ENCODE results near the gene PPP1R15B.
"Not testable (repeated sequence)": the region's sequence is repeated elsewhere in the genome, so short reads cannot be mapped to it uniquely, and the experiment has no call there.

The PPP1R15B gene

DNA sequence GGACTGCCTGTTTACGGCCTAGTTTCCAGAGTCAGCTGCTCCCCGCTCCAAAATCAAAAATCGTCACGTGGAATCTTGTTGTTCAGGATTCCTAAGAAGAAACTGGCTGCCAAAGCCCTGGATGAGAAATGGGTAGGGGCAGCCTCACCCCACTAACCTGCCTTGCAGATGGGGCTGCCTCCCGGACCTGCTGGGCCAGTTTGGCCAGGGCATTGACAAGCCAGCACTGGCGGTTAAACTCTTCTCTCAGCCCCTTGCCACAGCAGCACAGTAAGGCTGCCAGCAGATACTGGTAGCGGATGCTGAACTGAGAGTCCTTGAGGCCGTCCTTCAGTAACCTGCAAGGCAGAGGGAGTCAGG lies 31.6 kb upstream of the PPP1R15B start:
- no peak for DNase-seq

DNA sequence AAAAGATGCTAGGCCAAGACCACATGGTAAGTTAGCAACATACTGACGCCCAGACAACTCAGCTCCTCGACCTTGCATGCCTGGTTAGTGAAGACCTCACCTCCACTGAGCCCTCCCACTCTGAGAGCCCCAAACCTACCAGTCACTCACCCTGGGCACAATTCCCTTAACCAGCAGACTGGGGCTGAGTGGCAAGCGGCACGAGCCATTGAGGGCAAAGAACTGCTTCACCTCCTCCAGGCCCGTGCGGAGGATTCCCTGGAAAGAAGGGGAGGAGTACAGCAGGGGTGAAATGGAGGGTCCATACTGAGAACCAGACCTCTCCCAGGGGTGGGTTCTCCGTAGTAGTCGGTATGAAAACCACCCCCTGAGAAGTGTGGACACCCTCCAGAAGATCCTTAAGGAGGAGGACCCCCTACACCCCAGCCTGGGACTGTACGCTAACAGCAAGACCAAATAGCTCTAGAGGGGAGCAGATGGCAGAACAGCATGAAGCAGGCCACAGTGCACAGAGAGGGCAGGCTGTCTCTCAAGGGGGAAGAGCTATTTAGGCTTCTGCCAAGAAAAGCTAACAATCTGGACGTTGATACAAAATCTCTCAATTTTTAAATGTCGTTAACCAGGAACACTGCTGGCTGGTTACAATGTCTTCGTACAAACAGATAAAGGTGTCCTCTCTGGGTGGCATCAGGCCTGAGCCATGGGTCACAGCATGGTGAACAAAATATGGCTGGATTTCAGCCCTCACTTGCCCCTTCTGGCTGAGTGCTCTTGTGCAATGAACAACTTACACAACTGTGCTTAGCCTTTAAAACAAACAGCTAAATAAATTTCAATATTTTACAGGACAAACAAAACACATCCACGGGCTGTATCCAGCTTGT lies 31.0 kb upstream of the PPP1R15B start:
- no peak for DNase-seq

DNA sequence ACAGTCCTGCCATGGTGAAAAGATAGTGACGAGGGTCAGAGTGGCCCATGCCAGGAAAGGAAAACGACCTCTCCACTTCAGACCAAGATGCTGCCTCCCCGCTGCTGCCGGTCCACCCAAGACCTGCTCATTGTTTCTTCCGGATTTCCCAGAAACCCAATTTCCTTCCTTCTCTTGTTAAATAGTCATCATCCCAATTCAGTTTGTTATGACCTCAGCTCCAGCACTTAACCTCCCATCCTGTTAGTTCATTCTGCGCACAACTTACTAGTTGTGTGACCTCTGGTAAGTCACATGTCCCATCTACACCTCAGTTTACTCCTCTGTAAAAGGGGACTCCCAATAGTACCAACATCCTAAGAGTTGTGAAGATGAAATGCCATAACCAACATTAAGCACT lies 29.9 kb upstream of the PPP1R15B start:
- DNase-seq = no peak

GRCh38 chr1:204439621-204440375 lies 28.2 kb upstream of the PPP1R15B start:
- DNase-seq = no peak

- DNase-seq = peak; percentile 8
Observed at GRCh38 chr1:204438628-204439027, 27.0 kb upstream of the PPP1R15B start.

- DNase-seq = no peak
Observed at GRCh38 chr1:204437796-204438570, 26.4 kb upstream of the PPP1R15B start.

DNA sequence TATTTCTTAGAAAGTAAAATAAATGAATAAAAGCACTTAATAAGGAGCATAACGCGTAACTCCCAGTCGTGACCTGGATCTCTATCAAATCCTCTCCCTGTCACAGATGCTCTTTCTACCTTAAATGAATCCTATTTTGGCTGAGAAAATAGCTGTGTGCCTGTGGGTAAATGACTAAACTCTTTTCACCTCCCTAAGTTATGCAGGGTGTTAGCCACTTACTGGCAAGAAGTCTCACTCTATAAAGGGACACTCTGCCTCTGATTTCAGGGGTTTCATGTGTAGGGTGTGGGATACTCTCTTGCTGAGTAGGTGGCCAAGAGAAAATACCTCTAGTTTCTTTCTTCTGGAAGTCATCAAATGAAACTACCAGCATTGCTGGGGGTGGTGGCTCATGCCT lies 24.3 kb upstream of the PPP1R15B start:
- no peak for DNase-seq

- no peak for DNase-seq
Observed at GRCh38 chr1:204435381-204435831, 23.8 kb upstream of the PPP1R15B start.

DNA sequence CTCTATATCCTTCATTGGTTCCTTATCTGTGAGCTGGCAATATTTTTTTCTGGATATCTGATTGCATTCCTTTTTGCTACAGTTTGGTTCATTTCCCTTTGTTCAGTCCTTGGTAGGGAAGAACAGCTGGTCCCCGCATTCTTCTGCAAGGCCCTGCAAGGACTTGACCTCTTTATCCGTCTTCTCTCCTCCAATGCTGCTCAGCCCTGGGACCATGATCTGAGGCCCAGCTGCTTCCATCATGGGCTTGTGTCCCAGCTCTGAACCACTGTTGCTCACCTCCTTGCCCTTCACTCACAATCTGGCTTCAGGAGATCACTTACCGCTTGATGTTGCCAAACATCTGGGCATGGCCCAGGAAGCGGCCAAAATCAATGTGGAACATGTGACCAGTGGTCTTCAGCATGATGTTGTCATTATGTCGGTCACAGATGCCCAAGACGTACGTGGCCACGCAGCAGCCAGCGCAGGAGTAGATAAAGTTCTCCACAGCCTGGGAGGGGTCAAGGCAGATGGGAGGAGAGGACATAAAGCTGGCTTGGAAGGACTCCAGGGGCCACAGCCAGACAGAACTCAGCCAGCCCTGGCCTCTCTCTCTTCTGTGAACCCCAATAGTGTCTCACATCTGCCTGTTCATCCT lies 22.6 kb upstream of the PPP1R15B start:
- DNase-seq = no peak

DNA sequence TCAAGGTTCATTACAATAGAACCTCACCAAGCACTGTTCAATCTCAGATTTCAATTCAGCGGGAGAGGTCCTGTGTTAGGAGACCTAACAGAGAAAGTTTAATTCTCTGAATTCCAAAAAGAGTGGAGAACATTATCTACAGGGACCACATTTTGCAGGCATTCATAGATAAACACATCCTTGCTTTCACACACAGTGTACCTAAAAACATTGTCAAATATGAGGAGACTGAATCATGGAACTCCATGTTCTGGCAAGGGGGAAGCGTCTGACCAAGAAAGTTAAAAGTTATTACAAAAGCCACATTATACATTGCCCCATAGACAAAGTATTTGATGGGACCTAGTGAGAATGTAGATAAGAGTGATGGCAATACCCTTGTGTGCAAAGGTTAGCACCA lies 21.1 kb upstream of the PPP1R15B start:
- DNase-seq = no peak

DNA sequence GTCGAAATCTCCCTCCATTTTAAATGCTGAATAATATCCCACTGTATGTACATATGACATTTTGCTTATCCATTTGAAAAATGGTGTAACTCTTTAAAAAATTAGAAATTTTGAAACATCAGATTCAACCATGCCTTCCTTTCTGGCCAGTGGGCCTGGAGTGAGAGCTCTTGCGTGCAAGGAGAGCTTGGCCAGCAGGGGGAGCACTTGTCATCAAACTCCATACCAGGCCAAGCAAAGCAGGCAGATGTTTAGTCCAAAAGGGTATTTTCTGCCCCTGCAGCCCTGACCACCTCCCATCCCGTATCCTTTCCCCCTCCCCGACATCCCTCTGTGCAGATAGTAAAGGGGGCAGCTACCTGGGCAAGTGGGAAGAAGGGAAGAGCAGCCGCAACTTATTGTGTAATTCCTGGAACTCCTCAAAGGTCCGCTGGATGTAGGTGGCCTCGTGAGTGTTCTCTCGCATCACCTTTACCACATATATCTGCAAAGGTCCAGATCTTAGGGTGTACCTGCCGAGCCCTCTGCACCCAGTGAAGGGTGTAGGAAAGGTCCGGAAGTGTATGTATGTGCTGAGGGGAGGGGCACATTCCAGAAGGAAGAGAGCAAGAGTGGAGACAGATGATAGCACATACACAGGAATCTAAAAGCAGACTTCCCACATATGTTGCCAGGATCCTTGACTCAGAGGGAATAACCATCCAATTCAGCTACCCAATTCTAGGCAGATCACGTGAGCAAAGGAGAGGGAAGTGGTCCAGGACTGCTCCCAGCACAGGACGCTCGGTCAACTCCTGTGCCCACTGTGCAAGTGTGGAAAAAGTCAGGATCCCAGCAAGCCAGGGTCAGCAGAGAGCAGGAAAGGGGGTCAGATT lies 19.9 kb upstream of the PPP1R15B start:
- DNase-seq = peak; percentile 71

- DNase-seq = no peak
Observed at GRCh38 chr1:204429746-204430145, 18.1 kb upstream of the PPP1R15B start.

DNA sequence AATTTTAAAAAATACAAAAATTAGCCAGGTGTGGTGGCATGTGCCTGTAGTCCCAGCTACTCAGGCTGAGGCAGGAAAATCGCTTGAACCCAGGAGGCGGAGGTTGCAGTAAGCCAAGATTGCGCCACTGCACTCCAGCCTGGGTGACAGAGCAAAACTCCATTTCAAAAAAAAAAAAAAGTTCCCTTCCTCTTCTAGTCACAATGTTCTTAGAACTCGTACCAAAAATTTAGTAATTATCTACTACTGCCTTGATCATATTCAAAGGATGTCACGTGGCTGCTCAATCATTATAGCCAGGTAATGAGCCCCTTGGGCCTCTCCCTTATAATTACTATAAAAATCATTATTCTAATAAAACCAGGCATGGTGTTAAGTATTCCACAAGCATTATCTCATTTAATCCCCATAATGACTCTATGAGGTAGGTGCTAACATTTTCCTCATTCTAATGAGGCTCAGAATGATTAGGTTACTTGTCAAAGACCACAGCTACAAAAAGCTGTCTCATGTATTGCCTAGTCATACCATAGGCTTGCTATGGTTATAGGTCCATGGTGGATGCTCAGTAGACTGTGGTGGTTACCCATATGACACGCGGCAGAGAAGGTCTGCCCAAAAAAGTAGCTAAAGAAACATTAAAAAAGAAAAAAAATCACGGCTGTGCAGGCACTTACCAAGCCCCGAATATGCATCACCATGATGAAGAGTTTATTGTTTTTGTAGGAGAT lies 15.5 kb upstream of the PPP1R15B start:
- no peak for DNase-seq

- DNase-seq = no peak
Observed at GRCh38 chr1:204426474-204426873, 14.9 kb upstream of the PPP1R15B start.

DNA sequence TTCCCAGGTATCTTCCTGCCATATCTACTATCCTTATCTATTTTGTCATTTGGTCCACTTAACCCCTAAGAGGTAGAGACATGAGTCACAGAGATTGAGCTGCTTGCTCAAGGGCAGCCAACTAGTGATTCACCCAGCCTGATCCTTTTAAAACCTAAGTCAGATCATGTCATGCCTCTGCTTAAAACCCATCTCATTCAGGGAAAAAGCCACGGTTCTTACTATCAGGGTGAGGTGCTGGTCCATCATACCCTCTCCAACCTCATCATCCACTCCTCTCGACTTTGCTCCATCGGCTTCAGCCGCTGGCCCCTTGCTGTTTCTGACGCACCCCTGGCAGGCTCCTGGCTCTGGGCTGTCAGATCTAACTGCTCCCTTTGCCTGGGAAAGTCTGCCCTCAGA lies 14.4 kb upstream of the PPP1R15B start:
- no peak for DNase-seq

DNA sequence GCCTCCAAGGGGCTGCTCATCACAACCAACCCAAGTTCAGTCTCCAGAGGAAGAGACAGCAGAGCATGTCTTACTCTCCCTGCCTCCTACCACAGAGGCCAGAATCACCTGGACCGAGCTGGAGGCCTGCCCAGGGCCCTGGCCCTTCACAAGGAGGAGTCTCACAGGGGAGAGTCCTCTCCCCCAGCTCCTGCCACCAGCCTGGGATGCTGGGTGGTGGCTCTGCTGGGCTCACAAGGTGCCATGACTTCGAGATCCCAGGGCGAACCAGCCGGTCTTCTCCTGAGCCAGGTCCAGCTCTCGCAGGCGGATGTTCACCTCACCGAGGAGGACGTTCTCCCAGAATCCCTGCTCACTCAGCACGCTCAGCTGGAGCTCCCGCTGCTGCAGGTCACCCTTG lies 13.0 kb upstream of the PPP1R15B start:
- no peak for DNase-seq

- DNase-seq = not testable (repeated sequence)
Observed at GRCh38 chr1:204422061-204422705, 10.6 kb upstream of the PPP1R15B start.

- DNase-seq = no peak
Observed at GRCh38 chr1:204421441-204421840, 9.8 kb upstream of the PPP1R15B start.

- no peak for DNase-seq
Observed at GRCh38 chr1:204420039-204421004, 8.7 kb upstream of the PPP1R15B start.

- no peak for DNase-seq
Observed at GRCh38 chr1:204419064-204419403, 7.4 kb upstream of the PPP1R15B start.

Measured in stimulated activated naive CD4-positive, alpha-beta T cell treated with Interleukin-2 at 50 U/mL for 16 hours (primary cell).